ENCODE measurements around the gene POLD4.

POLD4 gene

GRCh38 chr11:67387518-67387917 lies 34.2 kb upstream of the POLD4 start:
- DNase-seq: no peak

- no peak for DNase-seq
Observed at GRCh38 chr11:67387069-67387468, 33.7 kb upstream of the POLD4 start.

- no peak for DNase-seq
Observed at GRCh38 chr11:67384851-67385366, 31.6 kb upstream of the POLD4 start.

GRCh38 chr11:67382276-67383136 lies 29.2 kb upstream of the POLD4 start:
- DNase-seq: peak; percentile 88

- no peak for DNase-seq
Observed at GRCh38 chr11:67381244-67381972, 28.1 kb upstream of the POLD4 start.

GRCh38 chr11:67379061-67380058 lies 26.0 kb upstream of the POLD4 start:
- no peak for DNase-seq

- no peak for DNase-seq
Observed at GRCh38 chr11:67378544-67378943, 25.2 kb upstream of the POLD4 start.

- DNase-seq: no peak
Observed at GRCh38 chr11:67376873-67377808, 23.8 kb upstream of the POLD4 start.

GRCh38 chr11:67376063-67376820 lies 22.9 kb upstream of the POLD4 start:
- DNase-seq: no peak

- DNase-seq: no peak
Observed at GRCh38 chr11:67375320-67376055, 22.1 kb upstream of the POLD4 start.

GRCh38 chr11:67374571-67375281 lies 21.4 kb upstream of the POLD4 start:
- no peak for DNase-seq

- DNase-seq: peak in 1 of 2 experiments; percentile 56
Observed at GRCh38 chr11:67373648-67374570, 20.6 kb upstream of the POLD4 start.

- DNase-seq: peak; percentile 31 to 48
Observed at GRCh38 chr11:67372993-67373647, 19.8 kb upstream of the POLD4 start, which contains the start of gene CLCF1. CLCF1 (minus strand) TSS chr11:67373598; CDS start chr11:67373539, 59 bp downstream.

- DNase-seq: no peak
Observed at GRCh38 chr11:67372321-67372992, 19.1 kb upstream of the POLD4 start.

GRCh38 chr11:67371911-67372320 lies 18.6 kb upstream of the POLD4 start:
- DNase-seq: no peak

GRCh38 chr11:67371189-67371910 lies 18.0 kb upstream of the POLD4 start:
- no peak for DNase-seq

Data from activated CD4-positive, alpha-beta T cell treated with anti-CD3 and anti-CD28 coated beads, Interleukin-2, amount 50 U/mL, for 48 hours (primary cell).